GM19240 (cell line): ENCODE measurements around the gene RASA3.
"Not testable (repeated sequence)": the region's sequence is repeated elsewhere in the genome, so short reads cannot be mapped to it uniquely, and the experiment has no call there.

ENCODE experiments used
- DNase-seq: peaks from one replicate; pipeline ENCODE4 v3.0.0; 2011; ENCODE audit warnings: low spot score; ENCODE audit not compliant: insufficient read length

The RASA3 gene

DNA sequence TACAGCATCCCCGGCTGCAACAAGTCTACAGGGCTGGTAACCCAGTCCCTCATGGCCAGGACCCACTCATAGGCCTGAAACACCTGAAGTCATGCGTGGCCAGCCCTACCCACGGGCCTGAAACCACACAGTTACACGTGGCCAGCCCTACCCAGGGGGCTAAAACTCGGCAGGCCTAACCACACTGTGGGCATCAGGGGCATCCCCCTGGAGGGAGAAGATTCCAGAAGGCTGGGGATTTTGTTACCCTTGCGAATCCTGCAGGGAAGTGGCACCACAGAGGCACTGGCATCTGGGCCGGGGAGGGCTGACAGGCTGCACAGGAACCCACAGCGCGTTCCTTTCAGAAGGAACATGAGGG, 110.1 kb downstream of the RASA3 start:
- DNase-seq, result no peak

DNA sequence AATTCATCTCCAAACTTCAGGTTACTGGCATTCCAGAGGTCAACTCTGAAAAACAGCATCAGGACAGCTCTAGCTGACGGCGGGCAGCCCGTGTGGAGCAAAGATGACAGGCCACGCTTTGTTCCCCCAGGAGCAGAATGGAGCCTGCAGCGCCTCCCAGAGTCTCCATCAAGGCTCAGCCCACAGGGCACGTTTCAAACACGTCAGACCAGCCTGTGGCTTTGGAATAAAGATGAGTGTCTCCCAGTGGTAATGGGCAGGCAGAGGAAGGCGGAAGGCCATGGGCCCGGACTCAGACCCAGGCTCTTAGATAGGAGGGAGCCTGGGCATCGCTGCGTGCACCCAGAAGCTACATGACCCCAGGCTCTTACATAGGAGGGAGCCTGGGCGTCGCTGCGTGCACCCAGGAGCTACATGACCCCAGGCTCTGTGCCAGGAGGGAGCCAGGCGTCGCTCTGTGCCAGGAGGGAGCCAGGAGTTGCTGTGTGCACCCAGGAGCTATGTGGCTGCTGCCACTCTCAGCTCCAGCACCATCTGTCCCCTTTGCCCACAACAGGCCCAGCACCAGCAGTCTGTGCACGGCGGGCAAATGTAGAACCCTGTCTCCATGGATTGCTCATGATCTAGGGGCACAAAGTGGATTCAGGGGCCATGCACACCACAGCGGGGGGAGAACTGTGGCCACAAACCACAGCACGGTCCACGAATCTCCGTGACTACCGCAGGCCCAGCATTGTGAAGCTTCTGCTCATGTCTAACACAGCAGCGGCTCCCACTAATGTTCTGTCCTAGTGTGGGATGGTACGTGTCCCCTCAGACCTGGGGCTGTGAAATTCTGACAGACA, 110.7 kb downstream of the RASA3 start:
- no peak for DNase-seq

DNA sequence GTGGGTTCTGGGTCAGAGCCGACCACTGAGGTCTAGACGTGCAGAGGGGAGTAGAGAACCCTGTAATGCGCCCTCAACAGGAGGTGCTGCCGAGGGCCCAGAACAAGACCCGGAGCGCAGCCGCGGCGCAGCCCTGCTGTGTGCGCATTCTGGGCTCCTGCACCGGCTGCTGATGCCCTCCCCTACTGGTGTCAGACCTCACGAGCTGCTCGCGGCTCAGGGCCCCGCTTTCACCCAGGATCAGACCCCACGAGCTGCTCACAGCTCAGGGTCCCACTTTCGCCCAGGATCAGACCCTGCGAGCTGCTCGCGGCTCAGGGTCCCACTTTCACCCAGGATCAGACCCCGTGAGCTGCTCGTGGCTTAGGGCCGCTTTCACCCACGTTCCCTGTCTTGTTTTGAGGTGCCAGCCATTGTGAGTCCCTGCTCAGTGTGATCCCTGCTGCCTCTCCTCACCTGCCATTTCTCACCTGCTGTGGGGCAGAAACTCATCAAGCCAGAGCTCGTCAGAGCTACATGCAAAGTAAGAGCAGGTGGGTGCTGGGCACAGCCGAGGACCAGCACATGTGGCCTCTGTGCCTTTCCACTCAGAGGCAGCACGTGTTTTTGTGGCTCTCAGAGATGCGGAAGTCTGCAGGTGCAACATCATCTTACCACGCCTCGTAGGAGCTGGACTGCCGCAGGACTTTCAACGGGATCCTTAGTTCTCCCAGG, 111.5 kb downstream of the RASA3 start:
- no peak for DNase-seq

DNA sequence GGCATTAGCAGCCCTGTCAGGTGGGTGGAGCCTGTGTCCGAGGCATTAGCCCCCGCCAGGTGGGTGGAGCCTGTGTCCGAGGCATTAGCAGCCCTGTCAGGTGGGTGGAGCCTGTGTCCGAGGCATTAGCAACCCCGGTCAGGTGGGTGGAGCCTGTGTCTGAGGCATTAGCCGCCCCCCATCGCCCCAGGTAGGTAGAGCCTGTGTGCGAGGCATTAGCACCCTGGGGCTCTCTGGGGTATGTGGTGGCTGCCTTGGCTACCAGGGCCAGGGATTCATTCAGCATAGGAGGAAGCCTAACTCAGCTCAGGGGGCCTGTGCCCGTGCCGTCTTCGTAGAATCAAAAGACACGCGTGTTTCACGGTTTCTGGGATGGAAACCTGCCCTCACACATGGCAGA, 112.3 kb downstream of the RASA3 start:
- DNase-seq, result not testable (repeated sequence)

GRCh38 chr13:114019367-114019766, 113.1 kb downstream of the RASA3 start:
- no peak for DNase-seq

DNA sequence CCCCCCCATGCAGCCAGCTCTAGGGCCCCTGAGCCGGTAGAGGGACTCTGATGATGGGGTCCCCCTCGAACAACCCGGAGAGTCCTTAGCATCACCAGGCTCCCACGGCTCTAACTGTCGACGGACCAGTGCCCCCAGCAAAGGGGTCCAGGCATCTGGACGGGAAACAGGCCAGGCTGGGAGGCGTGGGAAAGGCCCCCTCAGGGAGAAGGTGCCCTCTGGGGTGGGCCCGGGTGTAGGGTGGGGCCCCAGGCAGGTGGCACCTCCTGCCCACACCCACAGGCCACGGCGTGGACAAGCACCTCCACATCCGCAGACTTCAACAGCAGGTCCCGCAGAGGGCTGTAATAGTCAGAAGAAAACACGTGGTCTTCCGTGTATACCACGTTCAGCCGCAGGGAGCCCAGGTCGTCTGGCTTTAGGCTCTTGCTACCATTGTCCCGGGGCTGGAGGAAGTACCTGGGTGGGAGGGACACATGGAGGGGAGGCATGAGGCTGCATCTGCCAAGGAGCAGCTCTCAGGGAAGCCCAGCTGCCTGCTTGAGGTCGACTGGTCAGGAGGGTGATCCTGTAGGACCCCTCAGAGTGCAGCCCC, 113.9 kb downstream of the RASA3 start:
- no peak for DNase-seq

DNA sequence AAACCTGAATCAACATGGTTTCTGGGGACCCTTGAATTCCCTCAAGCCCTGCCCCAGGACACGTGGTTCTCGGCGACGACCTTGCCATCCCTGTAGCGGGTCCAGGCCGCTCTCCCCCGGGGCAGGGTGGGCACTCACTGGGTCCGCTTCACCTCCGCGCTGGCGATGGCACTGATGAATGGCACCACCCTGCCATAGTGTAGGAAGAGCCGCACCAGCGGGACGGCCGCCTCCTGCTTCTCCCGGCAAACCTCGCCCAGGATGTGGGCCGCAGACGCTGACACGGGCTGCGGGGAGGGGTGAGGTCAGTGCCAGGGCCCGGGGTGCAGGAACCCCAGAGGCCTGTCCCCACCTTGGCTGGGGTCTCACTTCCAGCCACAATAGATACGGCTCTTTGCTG, 114.5 kb downstream of the RASA3 start:
- no peak for DNase-seq

DNA sequence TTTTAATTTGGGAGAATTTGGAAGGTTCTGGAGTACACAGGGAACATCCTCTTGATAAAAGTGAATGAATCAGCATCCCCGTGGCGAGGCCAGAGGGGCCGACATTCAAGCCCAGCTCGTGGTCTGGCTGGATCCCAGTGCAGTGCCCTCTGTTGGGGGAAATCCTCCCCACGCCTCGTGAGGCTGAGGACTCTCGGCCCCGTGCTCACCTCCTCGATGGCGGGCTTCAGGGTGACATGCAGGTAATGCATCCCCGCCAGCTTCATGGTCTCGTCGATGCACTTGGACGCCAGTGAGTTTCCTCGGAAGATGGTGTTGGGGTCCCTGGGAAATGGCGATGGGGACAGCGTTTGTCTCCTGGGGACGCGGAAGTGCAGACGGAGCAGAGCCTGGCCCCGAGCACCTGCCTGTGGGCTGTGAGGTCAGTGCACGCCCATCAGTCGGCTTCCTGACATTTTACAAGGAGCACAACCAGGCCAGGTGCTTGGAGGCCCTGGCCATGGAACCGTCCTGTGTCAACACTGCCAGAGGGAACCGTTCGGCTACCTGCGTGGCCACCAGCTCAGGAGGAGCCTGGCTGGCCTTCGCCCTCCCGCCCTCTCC, 115.3 kb downstream of the RASA3 start:
- DNase-seq, result no peak

- DNase-seq, result no peak
Observed at GRCh38 chr13:114016321-114017027, 115.9 kb downstream of the RASA3 start.

DNA sequence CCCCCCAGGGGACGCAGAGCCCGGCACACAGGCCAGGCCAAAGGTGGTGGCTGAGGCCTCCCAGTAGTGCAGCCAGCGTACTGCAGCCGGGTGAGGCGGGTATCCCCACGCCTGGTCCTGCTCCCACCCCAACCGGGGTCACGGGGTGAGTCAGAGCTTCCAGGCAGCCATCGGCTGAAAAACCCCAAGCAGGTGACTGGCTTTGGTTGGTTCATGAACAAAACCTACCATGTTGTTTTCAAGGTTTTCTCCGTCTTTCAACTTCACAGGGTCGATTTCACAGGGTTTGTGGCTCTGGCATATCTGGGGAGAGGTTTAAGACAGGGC, 116.5 kb downstream of the RASA3 start:
- DNase-seq, result no peak

DNA sequence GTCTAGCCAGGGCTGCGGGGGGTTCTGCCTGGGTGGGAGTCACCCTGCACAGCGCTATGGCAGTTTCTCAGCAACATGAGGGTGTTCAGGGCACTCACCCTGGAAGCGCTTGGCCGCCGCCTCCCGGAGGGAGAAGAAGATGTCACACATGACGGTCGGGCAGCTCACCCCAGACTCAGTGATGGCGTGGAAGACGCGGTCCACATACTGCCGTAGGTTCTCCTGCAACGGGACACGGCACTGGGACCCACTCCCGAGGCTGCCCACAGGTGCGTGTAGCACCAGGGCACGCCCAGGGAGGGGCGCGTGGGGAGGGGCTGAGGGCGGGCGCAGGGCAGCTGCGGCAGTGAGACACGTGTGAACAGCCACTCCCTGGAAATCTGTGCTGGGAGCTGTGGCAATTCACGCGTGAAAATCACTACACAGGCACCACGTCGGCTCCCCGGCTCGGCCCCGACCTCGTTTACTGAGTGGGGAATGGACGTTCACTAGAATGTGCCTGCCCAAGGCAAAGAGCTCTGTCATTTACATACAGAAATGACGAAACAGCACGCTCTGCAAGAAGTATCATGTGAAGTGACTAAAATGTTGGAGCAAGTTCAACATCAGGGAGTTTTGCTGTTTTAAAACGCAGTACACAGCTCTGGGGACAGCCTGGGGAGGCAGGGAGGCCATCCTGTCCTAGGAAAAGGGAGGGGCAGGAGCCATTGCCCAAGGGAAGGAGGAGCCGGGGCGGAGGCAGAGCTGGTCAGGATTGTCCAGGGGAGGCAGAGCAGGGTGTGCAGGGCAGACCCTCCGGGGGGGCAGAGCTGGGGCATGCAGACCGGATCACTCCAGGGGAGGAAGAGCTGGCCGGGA, 117.1 kb downstream of the RASA3 start:
- DNase-seq, result no peak

- no peak for DNase-seq
Observed at GRCh38 chr13:114013952-114014629, 118.3 kb downstream of the RASA3 start.

DNA sequence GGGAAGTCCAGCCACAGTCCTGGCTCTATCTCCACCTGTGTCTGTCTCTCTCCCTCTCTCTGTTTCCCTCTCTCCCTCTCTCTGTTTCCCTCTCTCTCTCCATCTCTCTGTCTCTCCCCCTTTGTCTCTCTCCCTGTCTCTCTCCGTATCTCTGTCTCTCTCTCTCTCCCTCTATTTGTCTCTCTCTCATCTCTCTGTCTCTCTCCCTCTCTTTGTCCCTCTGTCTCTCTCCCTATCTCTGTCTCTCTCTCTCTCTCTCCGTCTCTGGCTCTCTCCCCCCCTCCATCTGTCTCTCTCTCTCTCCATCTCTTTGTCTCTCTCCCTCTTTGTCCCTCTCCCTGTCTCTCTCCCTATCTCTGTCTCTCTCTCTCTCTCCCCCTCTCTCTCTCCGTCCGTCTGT, 119.1 kb downstream of the RASA3 start:
- no peak for DNase-seq

DNA sequence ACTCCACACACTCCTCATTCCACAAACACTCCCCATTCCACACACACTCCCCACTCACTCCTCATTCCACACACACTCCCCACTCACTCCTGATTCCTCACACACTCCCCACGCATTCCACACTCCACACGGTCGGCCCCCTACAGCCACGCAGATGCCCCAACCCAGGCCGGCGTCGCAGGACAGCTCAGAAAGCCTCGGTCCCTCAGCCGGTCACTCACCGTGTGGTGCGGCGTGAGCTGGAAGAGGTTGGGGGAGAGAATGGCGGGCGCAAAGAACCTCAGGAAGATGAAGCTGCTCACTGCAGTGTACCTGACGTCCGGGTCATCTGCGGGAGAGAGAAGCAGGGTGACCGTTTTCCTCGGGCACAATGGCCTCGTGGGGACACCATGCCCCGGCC, 119.5 kb downstream of the RASA3 start:
- no peak for DNase-seq

DNA sequence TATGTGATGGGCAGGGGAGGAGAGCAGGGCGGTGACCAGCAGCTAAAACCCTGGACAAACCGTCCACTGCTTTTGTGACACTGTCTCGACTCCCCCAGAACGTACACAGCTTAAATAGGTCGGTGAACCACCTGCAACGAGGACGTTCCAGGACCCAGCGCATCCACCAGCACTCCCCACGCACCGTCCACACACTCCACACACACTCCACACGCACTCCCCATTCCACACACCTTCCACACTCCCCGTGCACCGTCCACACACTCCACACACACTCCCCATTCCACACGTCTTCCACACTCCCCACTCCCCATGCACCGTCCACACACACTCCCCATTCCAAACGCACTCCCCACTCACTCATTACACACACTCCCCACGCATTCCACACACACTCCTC, 120.3 kb downstream of the RASA3 start:
- DNase-seq, result no peak

DNA sequence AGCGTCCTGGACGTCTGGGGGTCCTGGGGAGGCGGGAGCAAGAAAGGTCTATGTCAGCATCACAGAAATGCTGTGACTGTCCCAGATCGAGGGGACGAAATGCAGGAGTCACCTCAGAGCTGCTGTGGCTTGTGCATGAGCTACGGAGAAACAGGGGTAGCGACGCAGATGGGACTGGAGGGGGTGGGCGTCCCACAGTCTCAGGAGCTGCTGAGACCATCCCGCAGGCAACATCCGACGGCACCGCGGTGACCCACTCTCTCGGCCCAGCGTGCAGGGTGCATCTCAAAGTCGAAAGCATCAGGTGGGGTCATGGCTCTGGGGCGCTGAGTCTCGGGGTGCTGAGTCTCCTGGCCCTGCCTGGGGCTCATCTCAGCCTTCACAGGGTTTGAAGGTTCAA, 121.2 kb downstream of the RASA3 start:
- DNase-seq, result no peak

- no peak for DNase-seq
Observed at GRCh38 chr13:114010401-114011101, 121.9 kb downstream of the RASA3 start.

DNA sequence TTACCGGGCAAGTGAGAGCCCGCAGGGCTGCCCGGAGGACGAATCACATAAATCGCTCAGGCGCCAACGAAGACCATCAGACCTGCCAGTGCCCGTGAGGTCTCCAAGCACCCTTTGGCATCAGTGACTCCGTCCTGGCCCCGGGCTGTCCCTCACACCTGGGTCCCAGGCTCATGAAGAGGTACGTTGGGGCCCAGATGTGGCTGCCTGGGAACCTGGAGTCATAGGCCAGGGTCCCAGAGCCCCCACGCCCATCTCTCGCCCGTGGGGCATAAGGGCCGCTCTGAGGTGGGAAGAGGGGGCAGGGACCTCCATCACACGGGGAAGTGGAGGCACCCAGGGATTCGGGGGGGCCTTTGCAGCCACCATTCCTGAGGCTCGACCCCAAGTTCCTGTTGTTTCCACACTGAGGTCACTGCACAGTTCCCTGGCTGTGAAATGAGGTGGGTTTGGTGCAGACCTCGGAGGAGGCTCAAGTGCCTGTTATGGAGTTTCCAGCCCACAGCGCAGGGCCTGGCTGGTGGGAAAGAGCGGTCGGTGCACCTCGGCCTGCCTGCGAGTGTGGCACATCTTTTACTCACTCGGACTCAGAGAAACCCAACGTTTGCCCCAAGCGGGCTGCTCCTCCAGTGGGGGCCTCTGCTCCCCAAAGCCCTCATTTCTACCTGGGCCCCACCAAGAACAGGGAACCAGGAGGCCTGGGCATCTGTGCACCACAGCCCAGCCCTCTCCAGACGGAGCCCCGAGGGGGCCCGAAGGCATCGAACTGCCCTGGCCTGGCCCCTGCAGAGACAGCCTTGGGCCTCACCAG, 122.6 kb downstream of the RASA3 start:
- no peak for DNase-seq
